Measurements from ENCODE around the gene RAP2B.
"Not testable (repeated sequence)": the region's sequence is repeated elsewhere in the genome, so short reads cannot be mapped to it uniquely, and the experiment has no call there.

RAP2B gene

GRCh38 chr3:153161714-153162512 lies at the start of gene RAP2B:
Gene RAP2B (plus strand): TSS chr3:153162226. CDS start chr3:153162694, 468 bp downstream.
- no peak for TF ChIP-seq CTCF (IDR thresholded peaks at IDR 0.05; ENCODE audit: low read depth, low read length)
- DNase-seq (ENCODE audit: extremely low read depth, low read depth), result peak; percentile 90

DNA sequence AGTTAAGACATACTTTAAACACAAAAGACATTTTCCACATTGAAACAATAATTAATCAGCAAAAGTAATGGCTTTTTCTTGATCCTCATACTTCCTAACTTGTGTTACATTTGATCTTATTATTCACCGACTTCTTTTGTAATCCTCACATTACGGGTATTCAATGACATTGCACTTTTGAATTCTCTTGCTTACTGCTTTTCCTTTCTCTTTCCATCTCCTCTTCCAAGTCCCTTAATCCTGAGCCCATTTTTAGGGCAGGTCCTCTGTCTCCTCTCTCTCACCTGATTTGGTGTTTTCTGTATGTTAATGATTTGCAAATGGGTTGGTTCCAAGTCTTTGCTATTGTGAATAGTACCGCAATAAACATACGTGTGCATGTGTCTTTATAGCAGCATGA lies 48.5 kb upstream of the RAP2B start:
- DNase-seq (ENCODE audit: extremely low read depth, low read depth), result no peak
- TF ChIP-seq CTCF (IDR thresholded peaks at IDR 0.05; ENCODE audit: low read depth, low read length), result no peak

DNA sequence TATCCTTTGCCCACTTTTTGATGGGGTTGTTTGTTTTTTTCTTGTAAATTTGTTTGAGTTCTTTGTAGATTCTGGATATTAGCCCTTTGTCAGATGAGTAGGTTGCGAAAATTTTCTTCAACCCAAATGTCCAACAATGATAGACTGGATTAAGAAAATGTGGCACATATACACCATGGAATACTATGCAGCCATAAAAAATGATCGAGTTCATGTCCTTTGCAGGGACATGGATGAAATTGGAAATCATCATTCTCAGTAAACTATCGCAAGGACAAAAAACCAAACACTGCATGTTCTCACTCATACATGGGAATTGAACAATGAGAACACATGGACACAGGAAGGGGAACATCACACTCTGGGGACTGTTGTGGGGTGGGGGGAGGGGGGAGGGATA lies 47.8 kb upstream of the RAP2B start:
- DNase-seq (ENCODE audit: extremely low read depth, low read depth), result not testable (repeated sequence)

- no peak for DNase-seq (ENCODE audit: extremely low read depth, low read depth)
- TF ChIP-seq CTCF (IDR thresholded peaks at IDR 0.05; ENCODE audit: low read depth, low read length), result no peak
These were observed 46.7 kb upstream of the RAP2B start for GRCh38 chr3:153115326-153115725.

GRCh38 chr3:153127788-153128187 lies 34.2 kb upstream of the RAP2B start:
- TF ChIP-seq CTCF (IDR thresholded peaks at IDR 0.05; ENCODE audit: low read depth, low read length), result no peak
- no peak for DNase-seq (ENCODE audit: extremely low read depth, low read depth)

DNA sequence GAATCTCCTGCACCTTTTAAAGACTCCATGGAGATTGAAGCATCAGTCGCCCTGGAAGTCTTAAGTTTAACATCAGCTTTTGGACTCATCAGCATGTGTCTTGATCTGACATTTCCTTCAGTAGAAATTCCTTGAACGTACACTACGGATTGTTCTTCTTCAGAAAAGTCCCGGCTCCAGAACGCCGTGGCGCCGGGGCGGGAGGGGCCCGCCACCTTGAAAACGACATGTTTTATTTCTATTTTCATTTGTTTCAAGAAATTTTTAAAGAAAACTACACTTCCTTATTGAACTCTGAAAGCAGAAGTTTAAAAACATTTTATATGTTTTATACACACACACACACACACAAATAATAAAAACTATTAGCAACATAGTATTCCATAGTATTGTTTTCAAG lies 32.6 kb upstream of the RAP2B start:
- no peak for DNase-seq (ENCODE audit: extremely low read depth, low read depth)
- TF ChIP-seq CTCF (IDR thresholded peaks at IDR 0.05; ENCODE audit: low read depth, low read length), result no peak

DNA sequence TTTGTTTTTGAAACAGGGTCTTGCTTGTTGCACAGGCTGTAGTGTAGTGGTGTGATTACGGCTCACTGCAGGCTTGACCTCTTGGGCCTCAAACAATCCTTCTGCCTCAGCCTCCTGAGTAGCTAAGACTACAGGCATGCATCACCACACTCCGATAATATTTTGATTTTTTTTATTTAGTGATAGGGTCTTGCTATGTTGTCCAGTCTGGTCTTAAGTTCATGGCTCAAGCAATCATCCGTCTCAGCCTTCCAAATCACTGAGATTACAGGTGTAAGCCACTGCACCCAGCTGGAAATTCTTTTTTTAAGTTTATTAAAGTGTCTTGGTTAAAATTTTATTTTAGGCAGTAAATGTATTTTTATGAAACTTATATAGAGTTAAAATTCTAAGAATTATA lies 32.2 kb upstream of the RAP2B start:
- DNase-seq (ENCODE audit: extremely low read depth, low read depth), result no peak
- no peak for TF ChIP-seq CTCF (IDR thresholded peaks at IDR 0.05; ENCODE audit: low read depth, low read length)
